NCI-H82 treated with DMSO at 0.1 percent for 48 hours (cell line): Measurements from ENCODE around the gene MRPL32.
"Not testable (repeated sequence)": the region's sequence is repeated elsewhere in the genome, so short reads cannot be mapped to it uniquely, and the experiment has no call there.

Source experiments
- DNase-seq: peaks from one replicate; lab custom pipeline; 2025; ENCODE audit not compliant: unreplicated experiment; lab: John Stamatoyannopoulos, UW

The MRPL32 gene

GRCh38 chr7:42931834-42932651 is at the start of gene MRPL32, which contains the start of gene PSMA2:
TSS of gene MRPL32 (plus strand) at chr7:42932376. CDS start at chr7:42932387, 11 bp downstream.
TSS of gene PSMA2 (minus strand) at chr7:42932174. CDS start at chr7:42932158, 16 bp downstream.
- DNase-seq: peak; percentile 94

DNA sequence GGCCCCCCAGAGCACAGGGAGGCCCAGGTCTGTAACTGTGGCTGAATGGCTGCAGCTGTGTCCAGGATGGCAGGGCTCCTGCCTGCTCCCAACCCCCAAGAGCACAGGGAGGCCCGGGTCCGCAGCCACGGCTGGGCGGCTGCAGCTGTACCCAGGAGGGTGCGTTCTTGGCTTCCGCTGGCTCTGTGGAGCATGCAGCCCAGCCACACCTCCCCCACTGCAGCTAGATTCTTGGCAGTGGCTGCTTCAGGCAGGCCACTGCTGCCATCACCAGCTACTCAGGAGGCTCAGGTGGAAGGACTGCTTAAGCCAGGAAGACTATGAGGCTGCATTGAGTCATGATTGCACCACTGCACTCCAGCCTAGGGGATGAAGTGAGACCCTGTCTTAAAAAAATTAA is 48.2 kb upstream of the MRPL32 start:
- DNase-seq: no peak

- not testable (repeated sequence) for DNase-seq
These were observed 47.0 kb upstream of the MRPL32 start for GRCh38 chr7:42885183-42885582.

- no peak for DNase-seq
These were observed 46.0 kb upstream of the MRPL32 start for GRCh38 chr7:42886129-42886528.

DNA sequence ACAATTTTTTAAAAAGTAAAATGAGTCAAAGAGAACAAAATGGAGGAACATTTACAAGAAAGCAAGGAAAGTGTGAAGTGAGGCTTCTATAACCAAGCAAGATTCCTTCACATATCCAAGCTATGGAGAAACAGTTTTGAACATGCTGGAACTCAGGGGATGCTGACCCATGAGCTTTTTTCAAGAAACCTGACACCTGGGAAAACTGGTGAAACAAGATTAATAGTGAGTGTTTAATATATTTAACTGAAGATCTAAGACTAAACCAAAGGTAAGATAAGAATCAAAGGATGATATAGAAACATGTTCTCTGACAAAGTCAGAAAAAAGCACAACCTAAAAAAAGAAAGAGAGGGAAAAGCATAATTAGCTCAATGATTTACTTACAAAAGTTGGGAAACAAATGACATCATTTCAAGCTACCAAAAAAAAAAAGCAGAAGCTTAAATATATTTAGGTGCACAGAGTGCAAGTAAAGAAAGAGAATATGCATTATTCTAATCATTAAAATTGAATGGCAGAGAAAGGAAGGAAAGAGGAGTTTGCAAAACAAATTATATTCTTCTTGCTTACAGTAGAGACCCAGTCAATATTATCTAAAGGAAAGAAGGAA is 45.2 kb upstream of the MRPL32 start:
- no peak for DNase-seq

GRCh38 chr7:42893346-42894240 is 38.6 kb upstream of the MRPL32 start:
- DNase-seq: no peak

GRCh38 chr7:42900842-42901241 is 31.3 kb upstream of the MRPL32 start:
- no peak for DNase-seq

- DNase-seq: no peak
These were observed 29.8 kb upstream of the MRPL32 start for GRCh38 chr7:42902331-42902730.

DNA sequence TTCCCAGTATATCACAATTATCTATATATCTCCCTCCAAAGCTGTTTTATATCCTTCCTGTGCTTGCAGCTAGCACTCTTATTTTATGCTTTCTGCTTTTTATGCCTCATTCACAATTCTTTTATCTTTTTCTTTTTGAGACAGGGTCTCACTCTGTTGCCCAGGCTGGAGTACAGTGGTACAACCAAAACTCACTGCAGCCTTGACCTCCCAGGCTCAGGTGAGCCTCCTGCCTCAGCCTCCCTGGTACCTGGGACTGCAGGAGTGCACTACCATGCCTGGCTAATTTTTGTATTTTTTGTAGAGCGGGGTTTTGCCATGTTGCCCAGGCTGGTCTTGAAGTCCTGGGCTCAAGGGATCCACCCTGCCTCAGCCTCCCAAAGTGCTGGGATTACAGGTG is 26.0 kb upstream of the MRPL32 start:
- DNase-seq: no peak

GRCh38 chr7:42907316-42907715 is 24.9 kb upstream of the MRPL32 start:
- no peak for DNase-seq

DNA sequence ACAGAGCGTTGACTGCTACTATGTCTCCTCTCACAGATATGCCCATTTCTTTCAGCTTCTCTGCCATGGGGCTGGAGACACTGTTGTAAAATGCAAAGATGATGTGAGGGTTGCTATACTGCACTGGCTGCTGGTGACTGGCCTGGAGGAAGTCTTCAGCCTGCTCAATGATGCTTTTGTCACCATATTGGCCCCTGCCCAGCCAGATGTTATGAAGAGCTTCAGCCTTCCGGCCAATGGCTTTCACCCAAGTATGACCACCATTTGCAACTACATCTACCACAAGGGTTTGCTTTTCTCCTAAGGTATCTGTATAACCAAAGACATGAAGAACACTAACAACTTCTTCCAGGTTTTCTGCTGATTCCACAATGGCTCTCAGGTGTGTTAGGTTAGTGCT is 21.9 kb upstream of the MRPL32 start:
- DNase-seq: no peak

DNA sequence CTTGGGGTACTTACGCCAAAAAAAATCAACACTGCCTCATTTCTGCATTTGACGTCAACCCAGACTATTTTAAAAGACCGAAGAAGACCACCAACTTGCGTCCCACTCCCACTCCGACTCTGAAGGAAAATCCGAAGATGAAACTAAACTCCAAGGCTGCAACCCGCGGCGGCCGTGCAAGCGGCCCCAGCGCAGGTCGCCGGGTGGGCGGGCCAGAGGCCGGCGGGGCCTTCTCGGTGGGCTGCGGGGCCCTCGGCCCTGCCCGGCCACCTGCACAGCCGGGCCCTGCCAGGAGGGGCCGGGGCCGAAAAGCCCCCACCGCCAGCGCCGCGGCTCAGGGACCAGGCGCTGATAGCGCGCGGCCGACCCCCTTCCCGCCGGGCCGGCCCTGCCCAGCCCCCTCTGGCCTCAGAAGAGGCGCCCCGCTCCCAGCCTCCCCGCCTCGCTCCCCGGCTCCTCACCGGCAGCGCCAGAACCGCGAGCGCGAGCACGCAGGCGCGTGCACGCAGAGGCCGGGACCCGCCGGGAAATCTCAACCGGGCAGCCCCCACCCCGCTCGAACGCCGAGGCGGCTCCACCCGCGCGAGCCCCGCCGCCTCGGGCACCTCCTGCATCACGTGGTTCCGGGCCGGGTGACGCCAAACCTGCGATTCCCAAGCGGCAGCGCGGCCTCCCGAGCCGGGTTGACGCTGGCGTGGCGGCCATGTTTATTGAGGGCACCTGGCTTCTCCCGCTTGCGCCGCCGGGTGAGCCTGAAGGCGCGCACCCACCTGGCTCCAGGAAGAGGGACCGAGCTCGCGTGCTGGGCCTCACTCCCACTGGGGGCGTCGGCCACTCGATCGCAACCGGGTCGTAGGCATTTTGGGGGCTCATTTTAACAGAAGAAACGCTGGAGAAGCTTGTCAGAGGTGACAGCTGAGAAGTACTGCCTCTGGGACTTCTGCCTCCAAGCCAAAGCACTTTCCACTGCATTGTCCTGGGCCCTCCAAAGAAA is 20.4 kb upstream of the MRPL32 start, which contains the start of gene C7orf25:
TSS of gene C7orf25 (minus strand) at position 617 of the 994 bp plus-strand sequence. CDS start 1,170 bp downstream, outside the sequence.
- peak; percentile 76 for DNase-seq

- no peak for DNase-seq
These were observed 18.6 kb upstream of the MRPL32 start for GRCh38 chr7:42913591-42913990.

DNA sequence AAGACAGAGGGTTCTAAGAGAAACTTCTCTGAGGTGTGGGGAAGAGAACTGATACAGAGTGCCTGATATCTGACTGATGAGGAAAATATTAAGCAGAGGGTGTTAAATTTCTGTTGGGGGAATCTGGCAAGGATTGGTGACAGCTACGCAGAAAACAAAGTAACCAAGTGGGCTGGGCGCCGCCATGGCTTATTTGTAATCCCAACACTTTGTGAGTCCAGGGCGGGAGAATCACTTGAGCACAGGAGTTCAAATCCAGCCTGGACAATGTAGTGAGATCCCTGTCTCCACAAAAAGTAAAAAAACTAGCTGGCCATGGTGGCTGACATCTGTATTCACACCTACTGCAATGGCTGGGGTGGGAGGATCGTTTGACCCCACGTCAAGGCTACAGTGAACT is 18.2 kb upstream of the MRPL32 start:
- no peak for DNase-seq

DNA sequence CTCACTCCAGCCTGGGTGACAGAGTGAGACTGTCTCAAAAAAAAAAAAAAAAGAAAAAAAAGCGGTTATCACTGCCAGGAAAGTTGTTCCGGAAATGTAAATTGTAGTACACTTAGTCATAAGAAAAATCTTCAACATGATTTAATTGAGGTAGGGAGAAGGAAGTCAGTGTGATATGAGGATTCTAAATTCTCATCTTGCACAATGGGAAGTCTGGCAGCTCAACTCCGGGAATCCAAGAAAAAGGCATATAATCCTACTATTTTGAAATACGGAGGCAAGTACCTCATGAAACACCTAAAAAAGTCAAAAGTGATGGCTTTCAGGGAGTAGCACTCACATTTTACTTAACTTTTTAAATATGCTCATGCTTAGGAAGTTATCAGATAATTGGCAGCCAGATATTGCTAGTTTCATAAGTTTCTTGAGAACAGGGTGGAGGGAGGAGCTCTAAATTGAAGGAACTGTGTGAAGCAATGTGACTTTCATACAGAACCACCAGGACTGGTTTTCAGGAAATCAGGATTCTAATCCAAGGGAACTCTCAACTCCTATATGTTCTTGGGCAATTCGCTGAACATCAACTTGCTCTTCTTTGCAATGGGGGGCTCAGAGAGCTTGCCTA is 17.6 kb upstream of the MRPL32 start:
- DNase-seq: no peak

- DNase-seq: no peak
These were observed 16.8 kb upstream of the MRPL32 start for GRCh38 chr7:42915356-42915755.

DNA sequence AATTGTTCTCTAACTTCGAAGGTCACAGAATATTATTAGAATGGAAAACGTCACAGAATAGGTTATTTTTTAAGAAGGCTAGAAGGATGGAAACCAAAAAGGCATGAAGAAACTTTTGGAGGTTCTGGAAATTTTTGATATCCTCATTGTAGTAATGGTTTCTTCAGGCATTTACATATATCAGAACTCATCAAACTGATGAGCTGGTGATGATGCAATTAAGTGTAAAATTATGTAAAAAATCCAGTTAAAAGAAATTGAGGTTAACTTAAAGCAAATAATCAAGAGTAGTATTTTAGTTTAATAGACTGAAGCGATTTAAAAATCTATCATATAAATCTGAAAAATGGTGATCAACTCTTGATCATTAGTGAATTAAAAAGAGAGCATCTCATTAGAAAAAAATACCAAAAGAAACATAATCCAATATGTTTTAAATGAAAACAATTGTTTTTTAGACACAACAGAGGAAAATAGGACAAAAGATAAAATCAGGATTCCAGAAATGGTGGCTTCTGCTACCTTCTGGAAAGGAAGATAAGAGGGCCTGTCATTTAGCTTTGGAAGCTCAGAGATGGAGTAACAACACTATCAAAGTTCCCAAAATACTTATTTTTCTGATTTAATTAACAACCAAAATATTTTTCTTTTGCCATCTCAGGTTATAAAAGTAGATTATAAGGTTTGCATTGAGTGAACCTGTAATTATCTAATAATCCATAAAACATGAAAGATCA is 10.0 kb upstream of the MRPL32 start:
- no peak for DNase-seq

DNA sequence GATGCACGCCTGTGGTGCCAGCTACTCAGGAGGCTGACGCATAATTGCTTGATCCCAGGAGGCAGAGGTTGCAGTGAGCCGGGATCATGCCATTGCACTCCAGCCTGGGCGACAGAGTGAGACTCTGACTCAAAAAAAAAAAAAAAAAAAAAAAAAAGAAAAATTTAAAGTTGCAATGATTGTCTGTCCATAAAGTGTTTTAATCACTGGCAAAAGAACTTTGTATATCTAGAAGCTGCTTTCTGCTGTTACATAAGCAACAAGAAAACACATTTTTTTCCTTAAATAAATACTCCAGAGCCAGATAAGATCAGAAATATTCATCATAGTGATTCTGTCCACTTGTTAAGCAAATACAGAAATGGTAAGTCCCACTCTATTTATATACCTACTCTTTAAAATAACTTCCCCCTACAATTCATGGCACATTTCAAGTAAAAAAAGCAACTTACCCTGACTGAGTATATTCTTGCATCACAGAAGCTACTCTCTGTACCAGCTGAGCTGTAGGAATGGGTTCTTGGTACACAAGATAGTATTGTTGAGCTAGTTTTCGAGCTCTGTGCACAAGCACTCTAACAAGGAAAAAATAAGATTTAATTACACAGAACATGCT is 7.8 kb upstream of the MRPL32 start:
- DNase-seq: no peak

DNA sequence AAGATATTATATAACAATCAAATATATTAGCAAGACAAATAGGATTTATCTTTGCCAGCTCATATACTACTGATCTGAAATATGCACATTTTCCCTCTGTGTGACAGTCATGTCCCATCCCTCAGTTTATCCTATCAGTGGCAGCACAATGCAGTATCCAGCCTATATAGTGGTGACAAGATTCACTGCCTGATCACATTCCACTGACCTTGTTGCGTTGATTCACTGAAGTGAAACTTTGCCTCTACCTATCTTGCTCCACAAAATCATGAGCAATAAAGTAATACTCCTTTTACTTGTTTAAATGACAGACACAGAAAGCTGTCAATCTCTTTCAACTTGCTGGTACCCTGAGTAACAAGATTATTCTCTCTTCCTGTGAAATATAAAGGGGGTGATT is 6.5 kb upstream of the MRPL32 start:
- no peak for DNase-seq
